ENCODE results near the gene KCNJ18.
"Not testable (repeated sequence)": the region's sequence is repeated elsewhere in the genome, so short reads cannot be mapped to it uniquely, and the experiment has no call there.

DNA sequence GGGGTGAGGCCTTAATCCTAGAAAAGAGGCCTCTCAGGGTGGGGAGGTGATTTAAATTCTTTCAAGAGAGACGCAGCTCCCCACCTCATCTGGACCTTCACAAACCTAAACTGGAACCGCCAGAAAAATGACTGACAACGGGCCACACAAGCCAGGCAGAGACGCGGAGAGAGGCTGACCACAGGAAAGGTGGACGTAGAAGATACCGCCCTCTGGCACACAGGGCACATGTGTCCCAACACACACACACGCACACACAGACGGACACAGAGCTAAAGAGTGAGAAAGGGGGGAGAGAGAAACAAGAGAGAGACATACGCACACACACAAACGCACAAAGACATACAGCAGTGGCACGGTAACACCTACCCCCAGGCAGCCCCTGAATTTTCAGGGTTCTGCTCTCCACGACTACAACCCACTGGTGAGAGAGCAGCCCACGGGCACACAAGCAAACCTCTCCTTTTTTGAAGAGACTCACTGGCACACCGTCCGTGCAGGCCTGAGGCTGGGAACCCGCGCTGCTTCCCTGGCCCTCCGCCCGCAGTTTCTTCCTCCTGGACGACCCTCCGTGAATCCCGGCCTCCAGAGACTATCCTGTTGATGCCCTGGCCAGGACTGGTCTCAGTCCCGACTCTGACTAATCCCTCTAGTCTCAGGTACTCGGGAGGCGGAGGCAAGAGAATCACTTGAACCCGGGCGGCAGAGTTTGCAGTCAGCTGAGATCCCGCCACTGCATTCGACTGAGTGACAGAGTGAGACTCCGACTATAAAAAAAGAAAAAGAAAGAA lies 18.7 kb upstream of the KCNJ18 start:
- TF ChIP-seq CTCF (IDR thresholded peaks at IDR 0.05; ENCODE audit: borderline replicate concordance, extremely low read depth, low read length, poor library complexity, severe bottlenecking); EZH2 (IDR thresholded peaks at IDR 0.05; ENCODE audit: borderline replicate concordance, low read depth, low read length, severe bottlenecking): not testable (repeated sequence)
